Anterior cingulate cortex (tissue), 58 donors: ENCODE results near the gene SYPL2.

ENCODE experiments used
- DNase-seq, 58 donors: peaks; one replicate each; lab custom pipeline; 2025; lab: John Stamatoyannopoulos, UW

SYPL2 gene

GRCh38 chr1:109509176-109510134, 43.1 kb downstream of the SYPL2 start, which contains the start of gene AMIGO1:
Gene AMIGO1, minus strand, starts transcription at chr1:109509727. Its CDS starts 815 bp downstream, at chr1:109508912.
- DNase-seq, result peak in 30 of 58 donors; percentile 19 to 60 (median 37)

GRCh38 chr1:109513110-109513710, 46.9 kb downstream of the SYPL2 start:
- DNase-seq, result no peak

GRCh38 chr1:109514846-109515245, 48.5 kb downstream of the SYPL2 start:
- DNase-seq, result no peak

- no peak for DNase-seq
These were observed 50.5 kb downstream of the SYPL2 start for GRCh38 chr1:109516872-109517271.

GRCh38 chr1:109517337-109517736, 51.0 kb downstream of the SYPL2 start:
- no peak for DNase-seq

GRCh38 chr1:109521002-109521951, 54.9 kb downstream of the SYPL2 start:
- DNase-seq, result no peak

GRCh38 chr1:109522026-109522425, 55.7 kb downstream of the SYPL2 start:
- DNase-seq, result no peak

GRCh38 chr1:109523706-109524105, 57.4 kb downstream of the SYPL2 start:
- no peak for DNase-seq

GRCh38 chr1:109527098-109527811, 60.9 kb downstream of the SYPL2 start:
- no peak for DNase-seq

GRCh38 chr1:109527846-109528695, 61.7 kb downstream of the SYPL2 start:
- no peak for DNase-seq

GRCh38 chr1:109528712-109529111, 62.4 kb downstream of the SYPL2 start:
- no peak for DNase-seq

- DNase-seq, result peak in 2 of 58 donors; percentile 47 to 78
These were observed 63.6 kb downstream of the SYPL2 start for GRCh38 chr1:109529881-109530456.

GRCh38 chr1:109530457-109531087, 64.2 kb downstream of the SYPL2 start:
- DNase-seq, result peak in 37 of 58 donors; percentile 13 to 79 (median 41)

- DNase-seq, result no peak
These were observed 65.0 kb downstream of the SYPL2 start for GRCh38 chr1:109531380-109531779.
